Sciatic nerve (tissue), 2 donors: ENCODE data around the gene TLE5. TPM values are rescaled to one million over a fixed set of nuclear protein-coding genes. Genes with fewer than 3 reads are reported as not detected.
"Not testable (repeated sequence)": the region's sequence is repeated elsewhere in the genome, so short reads cannot be mapped to it uniquely, and the experiment has no call there.

Experiments used
- ATAC-seq: fragments of 200-7000 bp; cut with Tn5 transposase; one replicate; pipeline ENCODE4 v1.9.1; 2020; ENCODE audit warnings: mild to moderate bottlenecking, moderate library complexity
- DNase-seq: peaks from one replicate; pipeline ENCODE4 v3.0.0-alpha.2; 2020; ENCODE audit warnings: low spot score
- intact Hi-C: fragments of 100-400 bp; cut with DNase I; formaldehyde crosslinking; loops from one replicate; pipeline ENCODE4 v1.14.2; 2022
- total RNA-seq: library from RNA; stranded (reverse); fragmentation: NEBNext Ultra II Directional; extraction: Animal tissue kit (Norgen Biotek cat#: 25700); gene quantifications from one replicate; pipeline ENCODE4 v1.2.1, GENCODE V29; 2021
- donor health status: DM: no; HTN: no; CAD: no.
- donor health status: DM: no; HTN: no; CAD: no.

TLE5 gene
- total RNA-seq, 1 donor from 2014 or later, result 708 TPM

- ATAC-seq (no peak), DNase-seq (no peak)
- intact Hi-C loops, result no loop called here
Measured at GRCh38 chr19:3067563-3067962, 5.3 kb upstream of the TLE5 start.

DNA sequence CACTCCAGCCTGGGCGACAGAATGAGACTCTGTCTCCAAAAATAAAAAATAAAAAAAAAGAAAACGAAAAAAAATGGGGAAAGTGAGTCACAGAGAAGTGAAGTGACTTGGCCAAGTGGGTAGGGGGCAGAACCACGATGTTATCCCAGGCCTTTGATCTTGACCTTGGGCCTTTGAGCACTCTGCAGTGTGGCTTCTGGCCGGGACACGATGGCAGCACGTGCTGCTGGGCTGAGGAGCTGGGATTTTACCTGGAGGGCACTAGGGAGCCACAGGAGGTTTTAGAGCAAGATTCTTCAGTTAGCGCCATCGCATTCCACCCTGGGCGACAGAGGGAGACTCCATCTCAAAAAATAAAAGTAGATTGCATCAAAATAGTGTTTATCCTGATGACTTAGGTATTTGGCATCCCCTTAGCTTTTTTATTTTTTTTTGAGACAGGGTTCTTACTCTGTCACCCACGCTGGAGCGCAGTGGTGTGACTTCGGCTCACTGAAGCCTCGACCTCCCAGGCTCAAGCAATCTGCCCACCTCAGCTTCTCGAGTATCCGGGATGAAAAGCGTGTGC is 4.3 kb upstream of the TLE5 start:
- ATAC-seq (no peak), DNase-seq (no peak)
- intact Hi-C loops, result no loop called here

DNA sequence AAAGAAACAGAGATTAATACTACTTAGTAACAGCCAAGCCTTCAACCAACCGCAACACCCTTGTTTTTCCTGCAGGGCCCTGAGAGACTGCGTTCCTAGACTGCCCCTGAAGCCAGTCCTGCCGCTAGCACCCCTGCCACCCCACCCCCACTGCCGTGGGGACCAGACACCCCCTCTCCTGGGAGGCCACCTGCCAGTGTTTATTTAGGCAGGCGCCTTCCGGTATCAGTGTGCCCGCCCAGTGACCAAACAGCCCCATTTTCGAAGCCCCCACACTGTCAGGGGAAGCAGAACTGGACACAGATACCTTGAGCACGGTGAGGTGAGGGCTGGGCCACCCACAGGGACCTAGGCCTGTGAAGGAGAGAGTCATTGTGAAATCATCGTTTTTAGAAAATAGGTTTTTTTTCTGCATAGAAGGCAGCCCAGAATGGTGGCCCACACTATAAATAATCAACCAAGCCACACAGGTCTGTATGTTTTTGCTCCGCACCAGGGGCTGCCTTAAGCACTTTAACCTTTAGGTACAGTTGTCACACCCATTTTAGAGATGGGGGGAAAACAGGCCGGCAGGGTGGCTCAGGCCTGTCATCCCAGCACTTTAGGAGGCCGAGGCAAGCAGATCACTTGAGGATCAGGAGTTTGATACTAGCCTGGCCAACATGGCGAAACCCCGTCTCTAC is 3.5 kb upstream of the TLE5 start:
- intact Hi-C loops, result no loop called here
- DNase-seq, result no peak
- no peak for ATAC-seq

DNA sequence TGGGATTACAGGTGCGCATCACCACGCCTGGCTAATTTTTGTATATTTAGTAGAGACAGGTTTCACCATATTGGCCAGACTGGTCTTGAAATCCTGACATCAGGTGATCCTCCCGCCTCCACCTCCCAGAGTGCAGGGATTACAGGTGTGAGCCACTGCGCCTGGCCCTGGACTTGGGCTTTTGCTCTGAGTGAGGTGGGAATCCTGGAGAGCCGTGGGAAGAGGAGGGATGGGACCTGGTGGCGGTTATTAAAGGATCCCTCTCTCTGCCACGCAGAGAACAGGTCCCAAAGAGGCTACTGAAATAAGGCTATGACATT is 1.7 kb upstream of the TLE5 start:
- intact Hi-C loops, result no loop called here
- ATAC-seq, result no peak

DNA sequence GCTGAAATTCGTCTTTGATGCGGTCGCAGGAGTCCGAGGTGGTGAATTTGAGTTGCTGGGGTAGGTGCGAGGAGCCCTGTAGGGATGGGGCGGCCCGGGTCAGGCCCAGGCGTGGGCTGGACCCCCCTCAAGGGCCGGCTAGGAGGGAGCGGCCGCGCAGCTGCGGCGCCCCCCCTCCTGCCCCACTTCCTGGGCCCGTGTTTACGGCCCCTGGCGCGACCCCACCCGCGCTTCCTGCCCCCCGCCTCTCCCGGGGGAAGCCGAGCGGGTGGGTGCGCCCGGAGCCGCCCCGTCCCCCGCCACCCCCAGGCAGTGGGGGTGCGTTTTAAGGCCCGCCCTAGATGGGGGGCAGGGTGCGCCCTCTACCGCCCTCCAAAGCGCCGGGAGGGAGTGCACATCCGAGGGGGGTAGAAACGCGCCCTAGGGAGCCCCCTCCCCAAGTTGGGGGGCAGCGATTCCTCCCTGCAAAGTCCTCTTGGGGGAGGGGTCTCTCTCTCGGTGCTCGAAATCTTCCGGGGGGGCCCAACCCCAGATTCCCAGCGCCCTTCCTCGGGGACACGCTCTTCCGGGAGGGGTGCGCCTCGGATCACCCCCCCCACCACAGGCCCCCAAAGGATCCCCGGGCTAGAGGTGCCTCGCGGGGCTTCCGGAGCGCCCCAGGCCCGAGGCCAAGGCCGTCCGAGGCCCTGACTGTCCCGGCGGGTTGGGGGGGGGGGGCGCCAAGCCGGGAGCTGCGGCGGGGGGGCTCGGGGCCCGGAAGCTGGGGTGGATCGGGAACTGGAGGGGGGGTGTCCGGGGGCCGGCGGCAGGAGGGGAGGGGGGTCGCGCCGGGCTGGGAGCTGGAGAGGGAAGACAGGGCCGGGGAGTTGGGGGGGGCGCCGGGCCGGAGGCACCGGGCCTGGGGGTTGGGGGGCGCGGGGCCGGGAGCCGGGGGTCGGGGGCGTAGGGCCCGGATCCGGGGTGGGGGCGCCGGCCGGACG is 823 bp downstream of the TLE5 start:
- intact Hi-C loops, result no loop called here
- DNase-seq, result peak; percentile 78
- peak; percentile 61 for ATAC-seq

More for the DNA sequence above, 1.7 kb upstream of the TLE5 start:
- DNase-seq, result no peak

- intact Hi-C loops, result no loop called here
- ATAC-seq (no peak), DNase-seq (no peak)
Measured at GRCh38 chr19:3060857-3061181, 1.5 kb downstream of the TLE5 start.

DNA sequence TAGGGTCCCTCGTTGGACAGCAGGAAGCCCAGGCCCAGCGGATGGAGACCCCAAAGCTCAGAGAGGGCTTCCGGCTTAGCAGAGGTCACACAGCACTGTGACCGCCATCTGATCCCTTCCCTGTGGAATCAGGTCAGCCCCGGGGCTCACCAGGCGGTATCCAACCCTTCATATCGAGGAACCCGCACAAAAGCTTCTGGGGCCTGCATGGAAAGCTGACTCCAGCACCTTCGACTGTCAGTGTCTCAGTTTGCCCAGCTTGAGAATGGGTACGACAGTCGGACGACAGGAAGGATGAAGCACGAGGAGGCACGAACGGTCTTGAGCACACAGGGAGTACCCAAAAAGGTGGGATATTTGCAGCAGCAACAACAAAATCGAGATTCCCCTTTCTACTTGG is 2.6 kb downstream of the TLE5 start:
- DNase-seq, result no peak
- intact Hi-C loops, result no loop called here
- ATAC-seq, result no peak

GRCh38 chr19:3058821-3059314 is 3.4 kb downstream of the TLE5 start:
- intact Hi-C loops, result no loop called here
- DNase-seq (no peak), ATAC-seq (no peak)

- DNase-seq (no peak), ATAC-seq (no peak)
- intact Hi-C loops, result no loop called here
Measured at GRCh38 chr19:3058009-3058820, 4.1 kb downstream of the TLE5 start.

- intact Hi-C loops, result no loop called here
- peak; percentile 82 for ATAC-seq
- DNase-seq, result peak; percentile 87
Measured at GRCh38 chr19:3057275-3057714, 5.0 kb downstream of the TLE5 start.

DNA sequence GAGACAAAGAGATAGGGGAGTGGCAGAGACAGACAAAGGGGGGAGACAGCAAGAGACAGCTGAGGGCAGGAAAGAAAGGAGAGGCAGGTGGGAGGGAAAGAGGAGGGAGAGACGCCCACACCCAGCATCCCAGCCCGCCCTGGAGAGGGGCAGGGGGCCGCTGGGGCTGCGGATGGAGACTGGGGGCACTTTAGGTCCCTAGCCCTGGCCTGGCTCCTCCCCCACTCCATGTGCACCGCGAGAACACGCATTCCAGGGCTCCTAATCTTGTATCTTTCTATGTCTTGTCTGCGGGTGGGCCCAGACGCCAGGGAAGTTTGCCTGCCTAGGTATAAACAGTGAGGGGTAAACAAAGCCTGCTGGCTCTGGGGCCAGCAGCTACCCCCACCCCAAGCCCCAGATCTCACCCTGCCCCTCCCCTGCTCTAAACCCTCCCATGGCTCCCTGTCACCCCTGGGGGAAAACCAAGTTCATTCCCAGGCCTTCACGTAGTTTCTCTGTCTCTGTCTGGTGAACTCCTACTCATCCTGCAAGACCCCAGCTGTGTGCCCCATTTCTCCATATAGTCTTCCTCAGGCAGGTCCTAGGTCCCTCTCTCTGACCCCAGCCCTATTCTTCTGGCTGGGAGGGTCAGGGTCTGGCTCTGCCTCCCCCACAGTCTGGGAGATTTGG is 5.7 kb downstream of the TLE5 start:
- no peak for DNase-seq
- intact Hi-C loops, result no loop called here
- no peak for ATAC-seq

DNA sequence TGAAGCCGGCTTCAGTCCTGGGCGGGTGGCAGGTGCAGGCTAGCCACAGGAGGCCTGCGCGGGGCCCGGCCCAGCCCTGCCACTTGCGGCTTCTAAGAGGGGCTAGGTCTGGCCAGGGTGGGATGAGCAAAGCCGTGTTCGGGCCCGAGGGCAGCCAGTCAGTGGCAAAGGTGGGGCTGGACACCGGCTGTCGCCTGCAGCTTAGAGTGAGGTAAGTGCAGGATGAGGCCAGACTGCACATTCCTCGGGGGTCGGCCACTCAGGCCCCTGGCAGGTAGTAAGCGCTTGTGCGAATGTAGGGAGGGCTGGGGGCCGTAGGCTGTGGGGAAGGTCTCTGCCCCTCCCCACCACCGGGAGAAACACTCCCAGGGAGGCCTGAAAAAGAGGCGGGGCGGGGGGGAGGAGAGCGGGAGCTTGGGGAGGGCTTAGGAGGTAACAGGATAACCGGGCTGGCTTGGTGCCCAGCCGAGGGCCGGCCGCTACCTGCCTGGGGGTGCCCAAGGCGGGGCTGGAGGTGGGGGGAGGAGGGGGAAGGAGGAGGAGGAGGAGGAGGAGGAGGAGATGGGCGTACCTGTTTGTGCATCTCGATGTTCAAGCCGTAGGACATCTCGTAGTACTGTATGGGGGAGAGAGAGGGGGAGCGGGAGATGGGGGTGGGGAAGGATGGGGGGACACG is 6.4 kb downstream of the TLE5 start:
- no peak for DNase-seq
- intact Hi-C loops, result no loop called here
- no peak for ATAC-seq

DNA sequence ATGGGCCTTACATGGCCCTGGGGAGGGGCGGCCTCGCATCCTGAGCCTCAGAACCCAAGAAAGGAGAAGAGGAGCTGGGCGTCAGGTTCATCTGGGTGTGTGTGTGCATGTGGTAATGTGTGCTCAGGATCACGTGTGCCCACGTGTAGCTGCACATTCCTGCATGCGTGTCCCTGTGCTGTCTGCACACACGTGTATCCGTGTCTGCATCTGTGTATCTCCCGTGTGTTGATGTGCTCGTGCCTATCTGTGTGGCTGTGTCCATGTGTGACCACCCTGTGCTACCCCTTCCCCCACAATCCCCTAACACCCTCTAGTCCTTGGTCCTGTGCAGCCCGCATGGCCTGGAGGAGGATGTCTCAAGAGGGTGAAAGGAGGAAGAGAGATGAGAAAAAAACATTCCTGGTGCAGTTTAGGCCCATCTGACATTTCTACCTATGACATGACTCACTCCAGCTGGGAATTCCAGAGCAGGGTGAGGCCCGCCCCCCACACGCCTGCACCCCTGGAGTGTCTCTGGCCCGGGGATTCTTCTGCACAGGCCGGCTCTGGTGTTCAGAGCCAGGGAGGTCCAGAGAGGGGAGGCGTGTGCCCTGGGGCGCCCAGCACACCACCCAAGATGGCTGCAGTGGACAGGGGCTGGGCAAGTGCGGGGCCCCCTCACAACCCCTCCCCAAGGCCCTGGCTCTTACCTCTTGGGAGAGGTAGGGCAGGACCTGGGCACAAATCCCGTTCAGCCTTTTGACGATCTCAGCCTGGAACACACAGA is 7.1 kb downstream of the TLE5 start:
- DNase-seq (no peak), ATAC-seq (peak; percentile 1)
- intact Hi-C loops, result no loop called here

DNA sequence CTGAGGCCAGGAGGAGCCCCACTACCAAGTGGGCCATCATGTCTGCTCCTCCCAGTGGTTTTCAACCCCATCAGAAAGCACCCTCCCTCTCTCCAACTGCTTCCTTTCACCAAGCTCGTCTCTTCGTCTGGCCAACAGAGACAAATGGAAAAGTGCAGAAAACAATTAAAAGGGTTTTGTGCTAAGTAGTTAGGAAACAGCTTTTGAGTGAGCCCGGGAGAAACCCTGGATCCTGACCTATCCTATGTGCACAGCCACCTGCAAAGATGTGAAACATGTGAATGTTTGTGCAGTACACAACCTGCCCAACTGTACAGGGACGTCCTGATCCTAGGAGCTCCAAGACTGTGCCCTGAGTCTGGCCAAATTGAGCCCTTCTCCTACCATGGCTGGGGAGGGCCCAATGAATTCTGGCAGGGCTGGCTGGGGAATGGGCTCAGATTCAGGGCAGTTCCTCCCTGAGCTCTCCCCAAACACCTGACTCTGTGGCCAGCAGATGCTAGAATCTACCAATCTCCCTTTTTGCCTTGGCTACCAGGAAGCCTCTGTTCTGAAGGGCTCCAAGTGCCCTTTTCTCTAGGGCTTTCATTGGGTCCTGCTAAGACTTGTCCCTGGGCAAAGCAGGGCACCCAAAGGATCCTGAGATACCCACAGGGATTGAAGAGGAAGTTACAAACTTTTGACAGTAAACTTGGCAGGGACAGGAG is 7.9 kb downstream of the TLE5 start:
- ATAC-seq (no peak), DNase-seq (no peak)
- intact Hi-C loops, result no loop called here

DNA sequence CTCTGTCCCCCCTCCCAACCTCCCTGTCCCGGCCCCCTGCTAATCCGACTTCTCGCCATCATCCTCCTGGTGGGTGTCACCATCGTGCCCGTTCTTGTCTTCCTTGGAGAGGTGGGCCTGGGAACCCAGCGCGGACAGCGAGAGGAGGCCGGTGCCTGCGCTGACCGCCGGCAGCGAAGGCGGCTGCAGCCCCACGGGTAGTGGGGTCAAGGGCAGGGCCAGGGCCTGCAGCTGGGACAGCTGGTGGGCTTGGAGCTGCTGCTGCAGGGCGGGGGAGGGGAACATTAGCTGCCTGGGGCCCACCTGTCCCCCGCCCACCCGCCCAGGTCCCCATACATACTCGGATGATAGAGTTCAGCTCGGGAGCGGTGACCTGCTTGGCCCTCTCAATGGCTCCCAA is 8.5 kb downstream of the TLE5 start:
- intact Hi-C loops, result no loop called here
- ATAC-seq (no peak), DNase-seq (no peak)

DNA sequence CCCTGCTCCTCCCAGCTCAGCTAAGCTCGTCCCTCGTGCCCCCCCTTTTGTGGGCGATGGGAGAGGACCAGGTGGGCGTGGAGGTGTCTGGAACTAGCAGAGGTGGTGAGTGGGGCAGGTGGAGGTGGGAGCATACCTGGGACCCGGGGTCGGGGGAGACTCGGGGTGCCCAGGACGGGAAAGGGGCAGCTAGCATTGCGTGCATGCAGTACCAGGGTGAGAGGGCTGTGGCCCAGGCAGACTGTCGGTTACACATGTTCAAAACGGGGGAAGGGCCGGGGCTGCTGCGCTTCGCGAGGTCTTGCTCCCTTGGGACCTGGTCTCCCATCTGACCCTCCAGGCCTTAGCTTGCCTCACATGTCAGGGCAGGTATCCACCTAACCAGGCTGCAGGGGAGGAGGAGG is 9.1 kb downstream of the TLE5 start:
- DNase-seq (no peak), ATAC-seq (no peak)
- intact Hi-C loops, result no loop called here

DNA sequence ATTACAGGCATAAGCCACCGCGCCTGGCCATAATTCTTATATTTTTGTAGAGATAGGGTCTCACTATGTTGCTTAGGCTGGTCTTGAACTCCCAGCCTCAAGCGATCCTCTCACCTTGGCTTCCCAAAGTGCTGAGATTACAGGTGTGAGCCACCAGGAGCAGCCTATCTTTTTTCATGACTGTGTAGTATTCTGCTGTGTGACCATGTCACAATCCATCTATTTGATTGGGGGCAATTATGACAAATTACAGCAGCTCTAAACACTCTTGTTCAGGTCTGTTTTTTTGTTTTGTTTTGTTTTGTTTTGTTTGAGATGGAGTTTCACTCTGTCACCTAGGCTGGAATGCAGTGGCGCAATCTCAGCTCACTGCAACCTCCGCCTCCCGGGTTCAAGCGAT is 12.3 kb downstream of the TLE5 start:
- DNase-seq, intact Hi-C loops: not testable (repeated sequence)

More for the DNA sequence above, 12.3 kb downstream of the TLE5 start:
- not testable (repeated sequence) for ATAC-seq
